ENCODE measurements around the gene MYL4.
"Not testable (repeated sequence)": the region's sequence is repeated elsewhere in the genome, so short reads cannot be mapped to it uniquely, and the experiment has no call there.

Gene MYL4

DNA sequence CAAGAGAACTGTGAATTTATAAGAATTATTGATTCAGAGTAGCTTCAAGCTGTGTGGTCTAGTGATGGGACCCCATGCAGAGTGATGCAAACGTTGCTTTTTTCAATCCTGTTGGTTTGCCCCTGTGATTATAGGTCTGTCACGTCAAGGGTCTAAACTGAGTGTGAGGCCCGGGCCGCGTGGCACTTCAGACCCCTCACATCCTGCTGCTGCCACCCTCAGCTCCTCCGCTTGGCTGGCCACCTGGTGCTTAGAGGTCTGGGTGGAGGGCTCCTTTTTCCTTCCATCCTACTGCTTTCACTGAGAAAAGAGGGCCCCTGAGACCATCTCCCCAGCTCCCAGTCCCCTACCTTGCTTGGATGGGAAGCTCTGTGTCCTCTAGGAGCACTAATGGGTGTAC, 12.0 kb downstream of the MYL4 start:
- DNase-seq (ENCODE audit: low read depth) = no peak

DNA sequence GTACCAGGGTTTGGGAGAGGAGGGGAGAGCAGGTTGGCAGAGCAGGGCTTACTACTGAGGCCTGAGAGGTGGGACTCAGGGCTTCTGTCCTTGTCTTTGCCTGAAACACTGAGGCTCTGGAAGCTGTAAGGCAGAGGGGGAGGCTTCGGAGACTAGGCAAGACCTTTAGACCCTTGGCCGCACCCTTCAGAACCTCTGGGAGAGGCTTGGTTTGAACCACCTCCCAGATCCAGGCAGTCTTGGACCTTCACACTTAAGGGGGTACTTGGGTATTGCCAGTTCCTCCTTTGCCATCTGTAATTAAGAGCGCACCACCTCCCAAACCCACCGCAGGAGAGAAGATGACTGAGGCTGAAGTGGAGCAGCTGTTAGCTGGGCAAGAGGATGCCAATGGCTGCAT, 12.9 kb downstream of the MYL4 start:
- no peak for DNase-seq (ENCODE audit: low read depth)

GRCh38 chr17:47223007-47223406, 13.9 kb downstream of the MYL4 start:
- no peak for DNase-seq (ENCODE audit: low read depth)

- no peak for DNase-seq (ENCODE audit: low read depth)
These were observed 14.3 kb downstream of the MYL4 start for GRCh38 chr17:47223460-47223859.

- DNase-seq (ENCODE audit: low read depth) = not testable (repeated sequence)
These were observed 14.9 kb downstream of the MYL4 start for GRCh38 chr17:47224077-47224476.

GRCh38 chr17:47224966-47225365, 15.8 kb downstream of the MYL4 start:
- no peak for DNase-seq (ENCODE audit: low read depth)

GRCh38 chr17:47225436-47225858, 16.3 kb downstream of the MYL4 start:
- no peak for DNase-seq (ENCODE audit: low read depth)

GRCh38 chr17:47225911-47226688, 17.0 kb downstream of the MYL4 start:
- DNase-seq (ENCODE audit: low read depth) = no peak

GRCh38 chr17:47227862-47228261, 18.7 kb downstream of the MYL4 start:
- no peak for DNase-seq (ENCODE audit: low read depth)

GRCh38 chr17:47229535-47230443, 20.6 kb downstream of the MYL4 start:
- DNase-seq (ENCODE audit: low read depth) = peak; percentile 47

GRCh38 chr17:47230864-47231263, 21.7 kb downstream of the MYL4 start:
- DNase-seq (ENCODE audit: low read depth) = no peak

- no peak for DNase-seq (ENCODE audit: low read depth)
These were observed 22.2 kb downstream of the MYL4 start for GRCh38 chr17:47231334-47231733.

GRCh38 chr17:47231866-47232265, 22.7 kb downstream of the MYL4 start:
- no peak for DNase-seq (ENCODE audit: low read depth)

DNA sequence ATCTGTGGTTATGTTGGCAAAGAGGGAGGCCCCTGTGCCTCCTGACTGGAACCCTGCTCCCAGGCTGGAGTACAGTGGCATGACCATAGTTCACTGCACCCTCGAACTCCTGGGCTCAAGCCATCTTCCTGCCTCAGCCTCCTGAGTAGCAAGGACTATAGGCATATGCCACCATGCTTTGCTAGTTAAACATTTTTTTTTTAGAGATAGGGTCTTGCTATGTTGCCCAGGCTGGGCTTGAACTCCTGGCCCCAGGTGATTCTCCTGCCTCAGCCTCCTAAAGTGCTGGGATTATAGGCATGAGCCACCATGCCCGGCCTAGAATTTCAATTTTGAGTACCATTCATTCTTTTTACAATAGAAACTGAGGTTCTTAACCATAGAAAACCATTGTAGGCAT, 23.3 kb downstream of the MYL4 start:
- DNase-seq (ENCODE audit: low read depth) = no peak

DNA sequence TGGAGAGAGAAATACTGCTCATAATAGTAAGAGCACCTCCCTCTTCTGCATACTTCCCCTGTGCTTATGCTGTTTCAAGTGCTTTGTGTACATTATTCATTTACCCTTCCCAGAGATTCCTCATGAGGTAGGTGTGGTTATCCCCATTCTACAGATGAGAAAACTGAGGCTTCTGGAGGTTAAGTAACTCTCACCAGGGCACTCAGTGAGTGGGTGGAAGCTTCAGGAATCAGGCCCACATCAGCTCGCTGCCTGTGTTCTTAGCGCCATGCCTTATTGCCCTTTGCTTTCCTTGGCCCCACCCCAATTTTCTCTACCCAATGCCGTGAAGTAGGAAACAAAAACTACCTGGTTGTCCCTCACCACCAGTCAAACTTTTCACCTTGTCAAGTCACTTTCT, 26.4 kb downstream of the MYL4 start:
- no peak for DNase-seq (ENCODE audit: low read depth)

GRCh38 chr17:47235923-47236322, 26.8 kb downstream of the MYL4 start:
- no peak for DNase-seq (ENCODE audit: low read depth)

- DNase-seq (ENCODE audit: low read depth) = no peak
These were observed 28.7 kb downstream of the MYL4 start for GRCh38 chr17:47237841-47238240.

GRCh38 chr17:47238321-47239010, 29.3 kb downstream of the MYL4 start:
- no peak for DNase-seq (ENCODE audit: low read depth)

DNA sequence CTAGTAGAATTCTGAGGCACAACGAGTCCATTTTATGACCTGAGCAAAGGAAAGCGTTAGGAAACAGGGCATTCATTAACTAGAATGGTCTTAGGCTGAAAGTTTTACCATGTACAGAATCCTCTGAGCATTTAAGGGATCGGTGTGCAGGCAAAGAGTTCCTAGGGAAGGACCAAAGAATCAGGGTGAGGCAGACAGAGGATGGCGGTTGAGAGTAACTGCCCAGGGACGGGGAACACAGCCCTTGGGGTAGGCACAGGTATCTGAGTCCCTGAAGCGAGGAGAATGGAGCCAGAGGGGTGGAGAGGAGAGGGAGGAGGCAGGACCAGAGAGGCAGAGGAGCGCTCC, 30.4 kb downstream of the MYL4 start:
- DNase-seq (ENCODE audit: low read depth) = no peak

GRCh38 chr17:47239967-47240651, 31.0 kb downstream of the MYL4 start:
- DNase-seq (ENCODE audit: low read depth) = no peak

GRCh38 chr17:47240806-47241205, 31.7 kb downstream of the MYL4 start:
- DNase-seq (ENCODE audit: low read depth) = no peak

DNA sequence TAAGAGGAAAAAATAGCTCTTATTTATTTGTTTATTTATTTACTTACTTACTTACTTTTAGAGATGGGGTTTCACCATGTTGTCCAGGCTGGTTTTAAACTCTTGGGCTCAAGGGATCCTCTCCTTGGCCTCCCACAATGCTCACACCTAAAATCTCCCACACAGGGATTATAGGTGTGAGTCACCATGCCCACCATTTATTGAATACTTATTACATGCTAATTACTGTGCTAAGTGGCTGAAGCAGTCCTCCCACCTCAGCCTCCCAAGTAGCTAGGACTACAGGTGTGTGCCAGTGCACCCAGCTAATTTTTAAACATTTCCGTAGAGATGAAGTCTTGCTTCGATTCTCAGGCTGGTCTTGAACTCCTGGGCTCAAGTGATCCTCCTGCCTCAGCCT, 33.5 kb downstream of the MYL4 start:
- no peak for DNase-seq (ENCODE audit: low read depth)
